Measurements from ENCODE around the gene CREB3L1.

- TF ChIP-seq POLR2AphosphoS5 (IDR thresholded peaks at IDR 0.05) (no peak), CTCF (IDR thresholded peaks at IDR 0.05) (no peak)
These were observed 27.2 kb downstream of the CREB3L1 start for GRCh38 chr11:46304605-46305179.

All from gastroesophageal sphincter (tissue), 3 donors.